GM12801 (cell line): ENCODE data around the gene AGRN.

Experiments used
- TF ChIP-seq, protein P1 (sequence below): IDR thresholded peaks from one replicate; pipeline ENCODE4 v1.5.1; 2011; ENCODE audit warnings: control low read depth; ENCODE audit not compliant: insufficient read length; ENCODE audit errors: extremely low read depth

AGRN gene

DNA sequence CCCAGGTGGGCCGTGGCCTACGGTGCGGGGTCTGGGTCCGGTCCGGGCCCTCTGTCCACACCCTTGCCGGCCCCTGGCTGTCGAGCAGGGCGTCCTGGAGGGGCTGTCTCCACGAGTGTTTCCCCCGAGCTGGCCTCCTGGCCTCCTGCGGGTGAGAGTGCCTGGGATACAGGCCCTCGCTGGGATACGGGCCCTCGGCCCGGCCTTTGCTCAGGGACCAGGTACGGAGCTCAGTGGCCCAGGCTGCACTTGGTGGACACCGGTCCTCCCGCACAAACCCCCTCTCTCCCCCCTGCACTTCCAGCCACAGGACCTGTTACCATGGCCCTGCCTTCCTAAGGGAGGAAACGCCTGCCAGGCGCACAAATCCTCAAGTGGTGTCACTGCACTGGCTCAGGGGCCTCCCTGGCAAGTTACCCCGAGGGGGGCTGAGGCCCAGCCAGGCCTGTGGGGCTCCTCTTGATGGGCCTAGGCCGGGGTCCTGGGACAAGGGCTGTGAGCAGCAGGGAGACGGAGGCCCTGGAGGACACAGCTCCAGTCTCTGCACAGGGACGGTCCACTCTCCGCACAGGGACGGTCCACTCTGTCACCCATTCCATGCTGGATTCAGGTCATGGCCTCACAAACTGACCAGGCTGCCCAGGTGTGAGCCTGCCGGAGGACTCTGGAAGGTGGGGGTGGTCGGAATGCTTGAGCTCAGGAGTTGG lies 72.4 kb downstream of the AGRN start:
- TF ChIP-seq, protein P1, sequence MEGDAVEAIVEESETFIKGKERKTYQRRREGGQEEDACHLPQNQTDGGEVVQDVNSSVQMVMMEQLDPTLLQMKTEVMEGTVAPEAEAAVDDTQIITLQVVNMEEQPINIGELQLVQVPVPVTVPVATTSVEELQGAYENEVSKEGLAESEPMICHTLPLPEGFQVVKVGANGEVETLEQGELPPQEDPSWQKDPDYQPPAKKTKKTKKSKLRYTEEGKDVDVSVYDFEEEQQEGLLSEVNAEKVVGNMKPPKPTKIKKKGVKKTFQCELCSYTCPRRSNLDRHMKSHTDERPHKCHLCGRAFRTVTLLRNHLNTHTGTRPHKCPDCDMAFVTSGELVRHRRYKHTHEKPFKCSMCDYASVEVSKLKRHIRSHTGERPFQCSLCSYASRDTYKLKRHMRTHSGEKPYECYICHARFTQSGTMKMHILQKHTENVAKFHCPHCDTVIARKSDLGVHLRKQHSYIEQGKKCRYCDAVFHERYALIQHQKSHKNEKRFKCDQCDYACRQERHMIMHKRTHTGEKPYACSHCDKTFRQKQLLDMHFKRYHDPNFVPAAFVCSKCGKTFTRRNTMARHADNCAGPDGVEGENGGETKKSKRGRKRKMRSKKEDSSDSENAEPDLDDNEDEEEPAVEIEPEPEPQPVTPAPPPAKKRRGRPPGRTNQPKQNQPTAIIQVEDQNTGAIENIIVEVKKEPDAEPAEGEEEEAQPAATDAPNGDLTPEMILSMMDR: no peak

DNA sequence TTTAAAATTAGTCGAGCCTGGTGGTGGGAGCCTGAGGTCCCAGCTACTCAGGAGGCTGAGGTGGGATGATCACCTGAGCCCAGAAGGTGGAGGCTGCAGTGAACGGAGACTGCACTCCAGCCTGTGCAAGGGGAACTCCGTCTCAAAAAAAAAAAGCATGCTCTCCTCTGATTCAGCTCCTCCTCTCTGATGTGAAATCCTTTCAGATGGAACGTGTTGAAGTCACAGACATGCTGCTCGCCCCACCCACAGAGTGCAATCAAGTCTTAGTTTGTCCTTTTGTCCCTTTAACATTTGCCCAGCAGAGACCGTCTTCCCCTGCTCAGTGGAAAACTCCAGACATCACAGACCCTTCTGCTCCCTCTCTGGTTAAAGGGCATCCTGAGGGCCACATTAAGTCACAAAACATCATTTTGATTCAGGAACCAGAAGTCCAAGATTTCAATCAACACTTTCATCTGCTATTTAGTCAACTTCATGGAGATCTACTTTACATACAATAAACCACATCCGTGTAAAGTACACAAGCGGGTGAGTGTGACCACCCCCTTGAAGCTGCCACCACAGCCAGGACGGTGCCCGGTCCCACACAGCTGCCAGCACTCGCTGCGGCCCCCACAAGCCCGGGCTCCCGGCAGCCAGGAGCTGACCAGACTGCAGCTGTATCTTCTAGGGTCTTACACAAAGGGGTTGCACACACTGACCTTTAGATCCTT lies 73.1 kb downstream of the AGRN start:
- TF ChIP-seq, protein P1: no peak

DNA sequence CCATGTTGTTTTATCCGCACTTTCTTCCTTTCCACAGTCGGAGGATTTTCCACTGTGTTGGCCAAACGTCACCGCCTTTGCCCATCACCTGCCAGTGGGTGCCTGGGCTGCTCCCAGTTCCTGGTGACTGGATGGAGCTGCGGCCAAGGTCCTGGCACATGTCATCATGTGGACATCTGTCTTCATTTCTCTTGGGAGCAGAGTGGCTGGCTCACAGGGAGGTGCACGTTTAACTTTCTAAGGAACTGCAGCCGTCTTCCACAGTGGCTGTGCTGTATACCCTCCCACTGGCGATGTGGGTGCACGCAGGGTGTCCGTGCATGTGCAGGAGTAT lies 73.7 kb downstream of the AGRN start:
- TF ChIP-seq, protein P1: no peak

DNA sequence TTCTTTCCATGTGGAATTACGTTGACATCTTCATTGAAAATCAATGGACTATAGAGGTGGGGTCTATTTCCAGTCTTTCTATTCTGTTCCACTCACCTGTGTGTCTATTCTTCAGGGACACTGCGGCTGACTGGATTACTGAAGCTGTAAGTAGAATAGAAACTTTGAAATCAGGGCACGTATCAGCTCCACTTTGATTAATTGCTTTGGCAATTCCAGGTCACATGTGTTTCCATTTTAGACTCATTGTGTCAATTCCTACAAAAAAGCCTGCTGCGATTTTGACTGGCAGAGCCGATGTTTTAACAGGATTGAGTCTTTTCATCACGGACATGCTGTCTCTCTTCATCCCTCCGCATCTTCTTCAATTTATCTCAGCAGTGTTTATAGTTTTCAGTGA lies 75.1 kb downstream of the AGRN start:
- TF ChIP-seq, protein P1: no peak

GRCh38 chr1:1098681-1099421 lies 78.9 kb downstream of the AGRN start:
- TF ChIP-seq, protein P1: no peak

- TF ChIP-seq, protein P1: no peak
Measured at GRCh38 chr1:1099506-1100183, 79.7 kb downstream of the AGRN start.

DNA sequence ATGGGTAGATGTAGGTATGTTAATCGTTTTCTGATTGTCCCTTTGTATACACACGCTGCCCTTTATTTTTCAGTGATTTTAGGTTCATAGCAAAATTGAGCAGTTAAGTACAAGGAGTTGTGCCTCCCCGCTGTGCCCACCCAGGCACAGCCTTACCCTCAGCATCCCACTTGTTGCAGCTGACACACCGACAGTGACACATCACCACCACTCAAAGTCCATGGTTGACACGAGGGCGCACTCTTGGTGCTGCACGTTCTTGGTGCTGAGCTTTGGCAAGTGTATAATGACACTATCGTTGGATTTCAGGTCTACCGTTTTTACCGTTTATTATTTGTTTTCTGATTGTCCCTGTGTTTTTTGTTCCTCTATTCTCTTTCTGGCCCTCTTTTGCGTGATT lies 80.4 kb downstream of the AGRN start:
- TF ChIP-seq, protein P1: no peak
